HG03521 (cell line): Measurements from ENCODE around the gene PKP4.

Experiments used
- ATAC-seq: cut with Tn5 transposase; IDR thresholded peaks from one replicate; pipeline ENCODE4 v1.9.1; 2021; ENCODE audit warnings: mild to moderate bottlenecking, moderate library complexity; ENCODE audit not compliant: unreplicated experiment

Gene PKP4

DNA sequence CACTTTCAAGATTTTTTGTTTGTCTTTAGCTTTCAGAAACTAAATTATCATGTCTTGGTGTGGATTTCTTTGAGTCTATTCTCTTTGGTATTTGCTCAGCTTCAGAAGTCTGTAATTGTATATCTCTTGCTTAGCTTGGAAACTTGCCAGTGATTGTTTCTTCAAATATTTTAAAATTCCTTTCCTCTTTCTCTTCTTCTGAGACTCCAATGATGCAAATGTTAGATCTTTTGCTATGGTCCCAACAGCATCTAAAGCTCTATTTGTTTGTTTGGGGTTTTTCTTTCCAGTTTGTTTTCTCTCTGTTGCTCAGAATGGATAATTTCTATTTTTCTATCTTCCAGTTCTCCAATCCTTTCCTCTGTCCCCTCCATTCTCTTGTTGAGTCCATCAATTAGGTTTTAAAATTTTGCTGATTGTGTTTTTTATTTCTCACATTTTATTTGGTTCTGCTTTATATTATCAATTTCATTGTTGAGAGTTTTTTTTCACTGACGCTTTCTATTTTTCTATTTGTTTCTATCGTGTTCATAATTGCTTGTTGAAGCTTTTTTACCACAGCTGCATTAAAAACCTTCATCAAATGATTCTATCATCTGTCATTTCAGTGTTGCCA lies 256.9 kb downstream of the PKP4 start:
- ATAC-seq: no peak

DNA sequence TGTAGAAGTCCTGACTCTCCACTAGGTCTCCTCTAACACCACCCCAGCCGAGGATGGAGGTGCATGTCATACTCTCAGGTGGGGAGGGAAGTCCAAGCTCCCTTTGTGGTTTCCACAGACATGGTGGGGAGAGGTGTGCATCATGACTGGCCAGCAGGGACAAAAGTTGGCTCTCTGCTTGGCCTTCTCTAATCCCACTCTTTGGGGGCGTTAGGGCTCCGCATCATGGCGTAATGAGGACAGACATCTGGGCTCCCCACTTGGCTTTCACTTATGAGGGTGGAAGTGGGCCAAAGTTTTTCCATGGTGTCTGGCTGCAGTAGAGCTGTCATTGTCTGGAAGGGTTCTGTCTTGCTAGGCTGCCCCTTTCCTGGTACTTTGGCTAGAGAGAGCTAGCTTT lies 257.7 kb downstream of the PKP4 start:
- ATAC-seq: no peak

DNA sequence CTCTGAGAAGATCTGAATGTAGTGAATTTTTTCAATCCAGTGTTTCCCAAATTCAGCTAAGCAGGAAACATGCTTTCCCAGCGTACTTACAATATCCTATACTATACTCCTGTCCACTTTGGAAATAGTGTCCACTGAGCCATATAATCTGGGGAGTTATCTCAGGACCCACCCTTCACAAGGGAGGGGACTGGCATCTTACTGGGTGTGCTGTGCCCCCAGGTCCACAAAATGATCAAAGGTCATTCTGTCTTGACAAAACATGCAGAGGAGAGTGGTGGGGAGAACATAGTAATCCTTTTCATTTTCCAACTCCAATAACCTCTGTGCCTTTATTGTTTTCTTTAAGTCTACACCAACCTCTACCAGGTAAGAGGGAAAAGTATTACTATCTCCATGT lies 258.6 kb downstream of the PKP4 start:
- ATAC-seq: no peak

DNA sequence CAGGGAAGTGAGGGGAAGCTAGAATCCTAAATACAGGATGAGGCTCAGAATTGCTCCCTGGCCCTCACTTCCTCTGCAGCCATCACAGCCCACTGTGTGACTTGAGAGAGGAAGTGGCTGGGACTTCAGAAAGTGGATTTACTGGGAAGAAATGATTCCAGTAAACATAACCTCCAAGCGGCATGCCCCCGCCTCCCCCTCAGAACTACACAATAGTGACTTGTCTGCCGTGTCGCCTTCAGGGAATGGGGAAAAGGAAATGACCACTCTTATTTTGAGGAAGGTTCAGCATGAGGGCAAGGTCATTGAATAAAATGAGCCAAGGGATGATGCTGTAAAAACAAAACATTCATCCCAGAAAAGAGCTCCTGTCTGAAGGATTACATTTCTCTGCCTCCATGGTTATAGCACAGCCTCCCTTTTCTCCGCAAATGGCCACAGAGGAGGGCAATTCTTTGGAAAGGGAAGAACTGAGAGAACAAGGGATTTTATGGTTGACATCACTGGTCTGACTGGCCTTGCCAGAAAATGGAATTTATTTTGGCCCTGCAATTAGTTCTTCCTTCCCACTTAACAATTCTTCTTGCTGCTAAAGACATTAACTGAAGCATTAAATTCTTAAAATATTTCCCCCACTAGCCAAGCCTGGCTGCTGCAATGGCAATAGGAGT lies 259.5 kb downstream of the PKP4 start:
- no peak for ATAC-seq

DNA sequence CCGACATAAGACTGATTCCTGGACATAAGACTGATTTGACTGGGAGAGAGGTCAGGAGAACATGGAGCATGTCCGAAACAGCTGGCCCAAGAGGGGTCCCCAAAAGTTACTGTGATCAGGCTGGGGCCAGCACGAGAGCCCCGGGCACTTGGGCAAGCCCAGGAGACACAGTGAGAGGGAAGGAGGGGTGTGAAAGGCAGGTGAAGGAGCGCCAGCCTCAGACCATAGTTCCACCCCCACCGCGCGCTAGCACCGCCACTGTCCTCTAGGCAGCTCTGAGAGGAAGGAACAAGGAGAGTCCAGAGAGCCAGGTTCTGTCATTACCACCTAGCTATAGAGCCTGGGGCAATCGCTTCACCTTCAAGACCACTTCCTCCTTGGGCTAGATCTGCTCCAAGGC lies 260.2 kb downstream of the PKP4 start:
- ATAC-seq: no peak

DNA sequence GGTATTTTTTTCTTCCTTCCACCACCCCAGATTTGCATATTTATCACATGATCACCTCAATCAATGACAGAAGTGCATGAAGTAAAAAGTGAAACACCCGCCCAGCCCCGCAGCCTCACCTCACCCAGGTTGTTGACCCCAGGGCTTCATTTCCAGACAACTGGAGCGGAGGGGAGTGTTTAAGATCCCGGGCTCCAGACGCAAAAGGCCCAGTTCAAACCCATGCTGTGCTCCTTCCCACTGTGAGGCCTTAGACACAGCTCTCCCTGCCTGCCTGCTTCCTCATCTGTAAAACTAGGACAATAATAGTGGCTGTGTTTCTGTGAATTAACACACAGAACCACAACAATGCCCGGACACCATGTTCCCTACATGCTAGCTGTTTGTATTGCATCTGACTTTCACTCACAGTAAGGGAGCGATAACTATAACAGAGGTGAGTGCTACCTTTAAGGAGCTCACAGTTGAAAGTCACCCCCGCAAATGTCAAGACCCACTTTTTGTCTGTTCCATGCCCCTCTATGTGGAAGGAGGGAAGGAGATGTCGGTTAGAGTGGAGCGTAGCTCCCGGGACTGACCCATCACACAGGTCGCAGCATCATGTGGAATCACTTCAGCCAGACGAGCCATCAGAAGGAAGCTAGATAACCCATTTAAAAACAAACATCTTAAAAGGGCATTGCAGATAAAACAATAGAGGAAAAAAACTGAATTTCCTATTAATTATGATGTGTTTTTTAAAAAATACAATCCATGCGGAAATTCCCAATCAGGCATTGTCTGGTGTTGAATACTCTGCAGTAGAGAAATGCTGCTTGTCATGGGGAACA lies 260.8 kb downstream of the PKP4 start:
- ATAC-seq: no peak

DNA sequence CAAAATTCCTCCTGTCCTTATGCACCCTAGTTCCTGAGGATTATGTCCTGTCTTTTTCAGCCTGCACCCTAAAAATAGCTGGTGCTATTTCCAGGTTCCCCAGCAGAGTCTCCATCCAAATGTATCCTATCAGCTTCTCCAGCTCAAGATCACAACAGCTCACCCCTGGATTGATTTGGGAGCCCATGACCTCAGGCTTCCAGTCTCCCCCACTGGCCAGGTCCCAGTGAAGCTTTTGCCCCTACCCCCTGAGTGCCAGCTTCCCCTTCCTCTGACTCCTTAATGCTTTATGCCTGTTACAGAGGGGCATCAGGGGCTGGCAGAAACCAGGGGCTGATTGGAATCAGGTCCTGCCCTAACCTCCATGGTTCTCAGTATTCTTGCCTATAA lies 261.4 kb downstream of the PKP4 start:
- ATAC-seq: no peak

DNA sequence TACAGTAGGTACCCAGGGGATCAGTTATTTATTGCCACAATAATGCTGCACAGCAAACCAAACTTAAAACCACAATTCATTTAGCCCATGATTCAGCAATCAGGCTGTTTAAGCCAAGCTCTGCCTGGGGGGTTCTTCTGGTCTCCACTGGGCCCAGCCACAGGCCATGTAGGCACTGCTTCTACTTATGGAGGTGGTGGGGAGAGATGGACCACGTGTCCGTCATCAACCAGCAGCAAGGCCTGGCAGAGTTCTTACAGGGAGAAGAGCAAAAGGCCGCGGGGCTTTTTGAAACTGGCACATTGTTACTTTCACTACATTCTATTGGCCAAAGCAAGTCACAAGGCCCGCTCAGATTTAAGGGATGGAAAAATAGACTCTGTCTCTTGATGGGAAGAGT lies 262.1 kb downstream of the PKP4 start:
- no peak for ATAC-seq

DNA sequence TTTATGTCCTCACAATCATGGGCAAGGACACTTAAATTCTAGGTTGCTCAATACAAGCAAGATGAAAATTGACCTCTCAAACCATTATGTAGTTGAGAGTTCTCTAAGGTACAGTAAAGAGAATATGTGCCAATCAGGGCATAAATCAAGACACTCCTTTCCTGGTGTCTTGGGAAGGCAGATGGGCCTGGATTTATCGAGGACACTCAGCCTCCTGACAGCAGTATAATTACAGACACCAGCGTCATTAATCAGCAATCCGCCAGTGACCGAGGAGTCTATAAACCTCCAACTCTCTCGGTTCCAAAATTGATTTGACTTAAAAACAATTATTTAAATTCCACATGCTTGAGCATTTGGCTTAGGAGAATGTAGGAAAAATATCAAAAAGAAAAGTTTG lies 262.7 kb downstream of the PKP4 start:
- no peak for ATAC-seq

DNA sequence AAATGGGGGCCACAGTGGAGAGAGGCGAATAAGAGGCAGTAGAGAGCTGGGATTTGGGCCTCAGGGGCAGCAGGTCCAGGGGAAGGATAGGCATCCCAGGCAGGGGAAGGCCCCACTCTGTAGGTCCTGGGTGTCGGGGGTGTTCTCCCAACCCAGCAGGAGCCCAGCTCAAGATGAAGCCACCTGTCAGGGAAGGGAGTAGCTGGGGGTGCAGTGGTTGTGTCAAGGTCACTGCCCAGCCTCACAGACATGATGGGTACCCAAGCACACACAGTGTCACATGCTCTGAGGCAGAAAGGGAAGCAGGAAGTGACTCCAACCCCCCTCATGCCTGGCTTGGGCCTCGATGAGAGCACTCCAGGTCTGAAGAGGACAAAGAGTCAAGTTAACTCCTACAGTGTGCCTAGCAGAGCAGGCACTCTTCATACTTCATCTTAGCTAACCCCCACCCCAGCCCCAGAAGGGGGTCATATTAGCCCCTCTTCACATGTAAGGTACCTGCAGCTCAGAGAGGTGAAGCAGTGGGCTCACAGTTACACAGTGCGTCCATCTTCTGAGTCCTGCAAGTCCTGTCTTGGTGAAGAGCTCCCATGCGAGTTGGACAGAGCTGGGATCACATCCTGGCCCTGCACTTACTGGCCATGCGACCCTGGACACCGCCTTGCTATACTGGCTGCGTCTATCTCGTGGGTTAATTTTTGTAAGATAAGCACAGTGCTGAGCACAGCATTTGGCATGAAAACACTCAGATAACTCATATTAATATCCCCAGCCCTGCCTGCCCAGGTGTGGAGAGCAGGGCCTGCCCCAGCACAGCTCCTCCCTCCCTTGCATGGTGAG lies 265.7 kb downstream of the PKP4 start:
- no peak for ATAC-seq

DNA sequence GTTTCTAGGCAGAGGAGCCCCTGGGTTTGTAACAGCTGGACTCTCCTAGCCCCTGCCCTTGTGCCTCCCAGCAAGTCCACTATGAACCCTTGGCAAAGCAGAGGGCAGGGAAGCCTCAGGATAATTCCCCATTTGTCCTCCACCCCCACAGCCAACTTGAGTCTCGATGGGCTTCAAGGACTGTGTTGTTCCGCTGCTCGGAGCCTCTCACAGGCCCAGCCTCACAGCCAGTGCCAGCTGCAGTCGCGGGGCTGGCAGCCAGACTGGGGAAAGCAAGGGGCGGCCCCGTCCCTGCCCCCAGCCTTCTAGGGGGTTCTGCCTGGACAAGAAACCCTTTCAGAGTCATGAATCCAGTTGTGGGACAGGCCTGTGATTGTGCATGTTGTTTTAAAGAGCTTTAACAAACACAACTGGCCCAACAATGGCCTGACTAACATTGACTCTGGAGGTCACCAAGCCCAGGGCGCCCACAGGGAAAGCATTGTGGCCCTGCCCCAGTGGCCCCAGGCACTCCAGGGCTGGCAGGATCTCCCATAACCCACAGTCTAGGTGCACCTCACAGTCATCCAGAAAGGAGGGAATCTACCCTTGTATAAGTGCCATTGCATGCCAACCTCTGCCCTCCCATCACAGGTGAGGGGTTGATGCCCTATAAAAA lies 266.6 kb downstream of the PKP4 start:
- no peak for ATAC-seq

DNA sequence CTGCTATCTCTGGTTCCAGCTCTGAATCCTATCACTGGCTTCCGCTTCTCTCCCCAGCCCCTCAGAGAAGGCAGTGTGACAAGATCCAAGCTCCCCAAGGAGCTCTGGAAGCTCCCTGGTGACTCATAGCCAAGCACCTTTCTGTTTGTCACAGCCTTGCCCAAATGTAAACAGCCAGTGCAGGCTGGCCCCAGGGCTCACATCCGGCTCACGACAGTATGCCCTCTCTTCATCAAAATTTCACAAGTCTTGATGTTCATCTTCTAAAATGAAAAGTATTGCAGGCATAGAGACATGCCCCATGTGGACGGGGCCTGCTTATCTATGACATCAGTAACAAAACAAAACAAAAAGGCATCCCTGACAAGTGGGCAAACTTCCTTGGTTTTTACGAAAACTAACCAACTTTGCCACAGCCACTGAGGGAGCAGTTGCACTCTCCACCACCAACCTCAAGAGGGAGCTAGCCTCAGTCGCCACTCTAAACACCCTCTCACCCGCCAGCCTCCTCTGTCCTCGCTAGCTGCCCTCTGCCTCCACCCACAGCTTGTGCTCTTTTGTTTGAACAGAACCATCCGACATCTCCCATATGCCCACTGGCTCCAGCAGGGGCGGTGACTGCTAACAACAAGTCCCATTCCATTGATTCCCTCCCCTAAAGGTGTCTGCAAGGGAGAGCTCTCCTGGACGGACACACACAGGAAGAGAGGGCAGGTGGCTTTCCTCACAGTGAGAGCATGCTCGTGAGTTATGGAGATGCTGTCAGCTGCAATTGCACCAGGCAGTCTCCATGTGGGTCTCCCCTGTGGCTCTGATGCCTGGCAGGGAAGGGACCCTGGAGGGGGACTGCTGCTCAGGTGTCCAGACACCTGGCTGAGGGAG lies 267.4 kb downstream of the PKP4 start:
- ATAC-seq: no peak

DNA sequence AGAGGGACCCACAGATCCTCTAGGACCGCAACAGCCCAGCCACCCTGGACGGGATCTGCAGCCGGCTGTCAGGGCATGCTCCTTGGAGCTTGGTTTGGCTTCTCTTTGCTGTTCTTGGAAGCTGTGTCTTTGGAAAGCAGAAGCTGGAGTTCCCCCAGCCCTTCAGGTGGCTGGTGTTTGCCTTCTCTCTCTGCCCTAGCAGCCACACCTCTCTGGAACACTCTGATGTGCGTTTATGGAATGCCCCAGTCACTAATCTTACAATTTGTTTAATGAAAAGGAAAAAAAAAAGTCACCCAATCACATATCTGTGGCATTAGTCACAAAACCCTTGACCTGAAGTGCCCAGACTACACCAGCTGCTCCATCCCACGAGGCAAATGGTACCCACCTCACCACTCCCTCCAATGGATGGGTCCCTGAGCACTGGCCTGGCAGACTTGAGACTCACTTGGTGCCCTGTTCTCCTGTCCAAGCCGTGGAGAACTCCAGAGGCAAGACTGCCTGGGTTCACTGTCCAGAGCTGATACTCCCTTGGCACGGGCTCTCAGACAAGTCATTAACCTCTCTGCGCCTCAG lies 268.1 kb downstream of the PKP4 start:
- no peak for ATAC-seq

DNA sequence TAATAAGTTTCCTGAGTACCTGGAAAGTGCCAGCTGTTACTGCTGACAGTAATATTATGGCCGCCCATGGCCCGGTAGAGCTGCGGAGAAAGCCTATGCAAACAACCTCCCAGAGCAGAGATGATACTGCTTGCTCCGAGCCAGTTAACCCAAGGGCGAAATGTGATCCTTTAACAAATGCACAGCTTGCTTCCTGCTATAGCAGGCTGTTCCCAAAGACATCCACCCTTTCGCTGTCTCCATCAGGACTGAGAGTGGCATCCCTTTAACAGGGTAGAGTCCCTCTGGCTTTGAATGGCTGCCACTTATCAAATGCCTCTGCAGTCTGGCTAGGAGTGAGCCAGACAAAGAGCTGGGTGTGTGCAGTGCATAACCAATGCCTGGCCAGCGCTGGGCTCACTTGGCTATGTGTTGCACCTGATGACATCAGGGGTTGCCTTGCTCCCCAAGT lies 268.7 kb downstream of the PKP4 start:
- ATAC-seq: no peak

DNA sequence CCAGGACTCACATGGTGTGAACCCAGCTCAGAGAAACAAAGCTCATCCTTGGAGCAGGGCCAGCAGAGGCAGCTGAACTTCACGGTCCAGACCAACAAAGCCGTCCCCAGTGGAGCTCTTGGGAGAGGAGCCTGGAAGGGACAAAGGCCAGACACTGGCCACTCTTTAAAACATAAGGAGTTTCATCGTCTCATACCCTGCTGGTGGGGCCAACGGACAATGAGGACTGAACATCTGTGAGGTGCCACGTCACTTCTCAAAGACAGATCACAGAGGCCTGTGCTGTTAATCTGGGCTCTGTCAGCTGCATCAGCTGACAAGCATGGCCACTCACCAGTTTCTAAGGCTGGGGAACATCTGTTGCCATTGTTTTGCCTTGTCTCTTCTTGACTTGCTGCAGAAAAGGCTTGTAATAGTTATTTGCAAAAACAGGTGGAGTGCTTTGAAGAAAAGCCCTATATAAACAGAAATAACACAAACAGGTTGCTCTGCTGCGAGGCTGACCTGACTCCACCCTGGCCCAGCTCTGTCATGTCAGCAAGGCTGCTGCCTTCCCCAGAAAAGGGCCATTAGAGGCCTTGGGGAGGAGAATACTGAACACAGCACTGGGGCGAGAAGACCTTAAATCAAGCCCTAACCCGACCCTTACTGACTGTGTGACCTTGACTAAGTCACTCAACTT lies 270.3 kb downstream of the PKP4 start:
- no peak for ATAC-seq

DNA sequence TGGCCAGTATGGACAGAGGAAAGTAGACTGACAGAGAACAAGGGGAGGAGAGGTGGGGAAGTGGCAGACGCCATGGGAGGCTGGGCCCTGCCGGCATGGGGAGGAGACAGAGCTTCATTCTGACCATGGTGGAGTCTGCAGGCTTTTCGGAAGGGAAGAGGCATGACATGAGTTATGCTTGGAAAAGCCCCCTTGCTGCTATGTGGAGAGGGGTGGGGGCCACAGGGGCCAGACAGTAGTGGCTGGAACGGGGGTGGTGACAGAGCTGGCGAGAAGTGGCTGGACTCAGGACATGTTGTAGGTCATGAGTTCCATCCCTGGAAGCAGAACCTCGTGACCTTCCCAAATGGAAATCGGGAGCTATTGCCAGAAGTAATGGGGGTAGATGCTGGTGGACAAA lies 271.7 kb downstream of the PKP4 start:
- no peak for ATAC-seq

DNA sequence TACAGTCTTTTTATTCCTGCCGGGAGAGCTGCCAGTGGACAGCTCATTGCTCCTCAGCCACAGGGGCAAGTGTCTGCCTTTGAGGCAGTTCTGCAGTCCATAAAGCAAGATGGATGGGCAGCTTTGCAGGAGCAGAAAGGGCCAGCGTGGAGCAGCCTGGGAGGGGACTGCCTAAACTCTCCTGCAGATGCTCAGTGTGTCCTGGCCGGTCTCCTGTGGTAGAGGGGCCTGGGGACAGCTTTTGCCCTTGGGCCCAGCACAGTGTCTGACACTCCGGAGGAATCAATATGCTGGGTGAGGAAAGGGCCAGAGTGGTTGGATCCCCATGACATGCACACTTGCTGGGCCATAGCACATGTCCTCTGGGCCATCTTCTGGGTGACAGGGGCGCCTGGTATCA lies 272.7 kb downstream of the PKP4 start:
- no peak for ATAC-seq

DNA sequence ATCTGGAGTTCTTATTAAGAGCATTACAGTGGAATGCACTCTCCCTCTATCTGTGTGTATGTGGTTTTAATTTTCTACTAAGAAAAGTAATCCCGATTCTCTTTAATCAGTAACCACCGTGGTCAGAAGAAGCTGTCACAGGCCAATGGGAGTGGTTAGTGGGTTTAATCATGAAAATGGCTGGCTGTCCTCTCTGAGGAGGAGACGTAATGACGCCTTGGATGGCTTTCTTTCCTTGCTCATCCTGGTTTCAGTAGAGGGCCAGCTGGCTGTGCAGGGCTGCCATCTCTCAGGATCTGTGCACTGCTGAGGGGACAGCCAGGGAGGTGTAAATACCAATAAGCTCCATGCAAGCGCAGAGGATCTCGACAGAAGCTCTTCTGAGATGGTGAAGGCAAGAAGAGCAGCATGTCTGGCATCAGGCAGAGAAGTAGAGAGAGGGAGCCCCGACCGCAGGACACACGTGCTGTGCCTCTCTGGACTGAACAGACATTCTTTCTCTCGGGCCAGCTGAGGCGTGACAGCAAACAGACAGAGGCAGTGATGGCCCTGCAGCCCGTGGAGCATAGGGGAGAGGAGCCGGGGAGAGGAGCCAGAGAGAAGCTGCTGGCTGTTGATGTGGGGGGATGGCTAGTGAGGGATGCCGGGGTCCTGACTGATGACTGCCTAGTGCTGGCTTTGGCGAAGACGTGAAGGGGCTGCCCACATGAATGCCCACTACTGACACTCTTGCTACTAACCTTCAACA lies 273.3 kb downstream of the PKP4 start:
- no peak for ATAC-seq
